Measurements from ENCODE around the gene GTF2F1.
A peak's percentile ranks its signal among the peaks of the same experiment; 100 is the strongest.
"Not testable (repeated sequence)": the region's sequence is repeated elsewhere in the genome, so short reads cannot be mapped to it uniquely, and the experiment has no call there.

The GTF2F1 gene
- 120 to 154 reads per million in 2 donors for total RNA-seq

DNA sequence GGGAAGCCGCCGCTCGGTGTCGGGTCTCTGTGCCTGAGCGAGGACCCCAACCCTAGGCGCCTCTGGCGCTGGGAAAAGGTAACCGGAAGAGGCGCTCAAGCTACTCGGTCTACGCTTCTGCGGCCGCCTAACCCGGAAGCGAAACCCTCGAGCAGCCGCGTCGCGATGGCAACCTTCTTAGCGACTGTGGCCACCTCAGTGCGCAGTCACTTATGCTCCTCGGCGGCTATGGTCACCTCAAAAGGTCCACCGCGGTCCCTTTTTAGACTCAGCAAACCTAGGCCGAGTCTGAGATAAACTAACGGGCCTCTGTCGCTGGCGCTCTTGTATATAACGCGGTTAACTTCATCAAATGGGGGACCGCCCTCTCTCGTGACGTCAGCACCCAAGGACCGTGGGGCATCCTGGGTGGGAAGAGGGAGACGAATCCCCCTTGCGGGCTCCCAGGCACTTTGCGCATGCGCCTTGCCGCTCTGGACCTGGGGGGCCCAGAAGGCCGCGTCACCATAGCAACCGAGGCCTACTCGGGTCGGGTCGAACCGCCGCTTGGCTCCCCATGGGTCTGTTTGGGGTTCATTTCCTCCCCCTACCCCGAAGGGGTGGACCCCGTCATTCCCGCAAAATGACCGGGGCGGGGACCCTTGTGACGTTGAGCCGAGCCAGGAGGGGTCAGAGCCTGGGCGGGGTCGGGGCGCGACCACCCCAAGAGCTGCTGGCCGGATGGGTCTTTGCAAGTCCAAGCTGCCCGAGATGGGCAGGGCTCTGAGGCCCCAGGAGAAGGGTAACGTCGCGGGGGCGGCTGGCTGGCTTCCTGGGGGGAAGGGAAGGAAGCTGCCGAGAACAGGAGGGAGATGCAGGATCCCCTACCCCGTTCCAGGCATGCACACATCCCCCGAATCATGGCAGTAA, at the start of gene GTF2F1:
TSS of gene GTF2F1 (minus strand) at position 91 of the 909 bp plus-strand sequence. CDS start 169 bp downstream, outside the sequence.
- DNase-seq = peak; percentile 81 to 95 (median 93)

DNA sequence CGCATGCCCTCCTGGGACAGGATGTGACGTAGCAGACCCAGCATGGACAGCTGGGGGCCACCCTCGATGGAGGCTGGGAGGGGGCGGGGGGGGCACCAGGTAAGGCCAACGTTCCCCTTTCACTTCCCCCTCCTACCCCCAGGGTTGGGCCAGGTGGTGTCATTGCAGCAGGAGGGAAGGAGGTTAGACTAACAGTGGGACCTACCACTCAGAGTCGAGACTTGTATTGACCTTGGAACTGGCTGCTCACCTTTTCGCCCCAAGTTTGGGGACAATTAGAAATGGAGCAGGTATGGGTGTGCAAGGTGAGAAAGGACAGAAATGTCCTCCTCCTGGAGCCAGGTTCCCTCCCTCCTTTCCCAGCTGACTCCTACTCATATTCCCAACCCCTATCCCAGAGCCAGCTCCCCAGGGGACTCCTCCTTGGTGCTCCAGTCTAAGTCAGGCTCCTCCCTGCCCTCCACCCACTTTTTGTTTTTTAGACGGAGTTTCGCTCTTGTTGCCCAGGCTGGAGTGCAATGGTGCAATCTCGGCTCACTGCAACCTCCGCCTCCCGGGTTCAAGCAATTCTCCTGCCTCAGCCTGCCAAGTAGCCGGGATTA, 49.2 kb upstream of the GTF2F1 start:
- no peak for DNase-seq

DNA sequence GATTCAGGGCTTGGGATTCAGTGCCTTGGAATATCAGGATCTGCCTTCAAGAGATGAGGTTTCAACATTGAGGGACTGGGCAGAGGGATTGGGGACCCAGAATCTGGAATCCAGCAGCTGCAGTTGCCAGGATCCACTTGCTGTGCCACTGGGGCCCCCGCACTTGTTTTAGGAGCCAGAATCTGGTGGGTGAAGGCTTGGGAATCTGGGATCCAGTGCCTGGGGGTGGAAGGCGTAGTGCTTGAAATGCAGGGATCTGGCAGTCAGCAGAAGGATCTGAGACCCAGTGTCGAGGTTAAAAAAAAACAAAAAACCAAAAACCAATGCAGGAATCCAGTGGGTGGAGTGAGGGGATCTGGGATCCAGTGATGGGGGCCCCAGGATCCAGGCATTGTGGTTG, 47.9 kb upstream of the GTF2F1 start:
- DNase-seq = no peak

DNA sequence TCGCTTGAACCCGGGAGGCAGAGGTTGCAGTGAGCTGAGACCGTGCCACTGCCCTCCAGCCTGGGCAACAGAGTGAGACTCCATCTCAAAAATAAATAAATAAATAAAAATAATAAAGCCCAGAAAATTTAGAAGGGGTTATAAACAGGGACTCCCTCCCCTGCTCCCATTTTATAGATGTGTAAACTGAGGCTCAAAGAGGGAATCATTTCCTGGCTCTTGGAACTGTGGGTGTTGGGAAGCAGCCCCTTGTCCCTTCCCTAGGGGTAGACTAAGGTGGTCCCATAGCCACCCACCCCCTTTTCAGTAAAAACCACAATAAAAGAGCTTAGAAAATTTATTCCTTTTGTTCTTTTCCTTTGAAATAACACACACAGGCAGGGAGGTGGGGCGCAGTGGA, 46.8 kb upstream of the GTF2F1 start:
- DNase-seq = no peak

DNA sequence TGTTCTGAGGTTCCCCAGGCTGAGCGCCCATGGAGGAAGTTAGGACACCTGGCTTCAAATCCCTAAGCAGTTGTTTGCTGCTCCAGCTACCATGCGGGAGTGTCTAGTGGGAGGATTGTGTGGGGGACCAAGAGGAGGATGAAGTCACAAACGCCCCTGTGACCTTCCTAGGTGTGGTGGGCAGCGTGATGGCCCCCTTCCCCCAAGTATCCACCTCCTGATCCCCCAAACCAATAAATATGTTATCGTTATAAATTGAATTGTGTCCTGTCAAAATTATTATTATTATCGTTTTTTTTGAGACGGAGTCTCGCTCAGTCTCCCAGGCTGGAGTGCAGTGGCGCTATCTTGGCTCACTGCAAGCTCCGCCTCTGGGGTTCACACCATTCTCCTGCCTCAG, 40.7 kb upstream of the GTF2F1 start, which contains the start of gene SLC25A41:
TSS of gene SLC25A41 (minus strand) at position 101 of the 400 bp plus-strand sequence. CDS start at position 31, 70 bp downstream.
- DNase-seq = no peak

GRCh38 chr19:6433165-6433564, 40.2 kb upstream of the GTF2F1 start:
- no peak for DNase-seq

GRCh38 chr19:6431891-6432290, 38.9 kb upstream of the GTF2F1 start:
- DNase-seq = no peak

DNA sequence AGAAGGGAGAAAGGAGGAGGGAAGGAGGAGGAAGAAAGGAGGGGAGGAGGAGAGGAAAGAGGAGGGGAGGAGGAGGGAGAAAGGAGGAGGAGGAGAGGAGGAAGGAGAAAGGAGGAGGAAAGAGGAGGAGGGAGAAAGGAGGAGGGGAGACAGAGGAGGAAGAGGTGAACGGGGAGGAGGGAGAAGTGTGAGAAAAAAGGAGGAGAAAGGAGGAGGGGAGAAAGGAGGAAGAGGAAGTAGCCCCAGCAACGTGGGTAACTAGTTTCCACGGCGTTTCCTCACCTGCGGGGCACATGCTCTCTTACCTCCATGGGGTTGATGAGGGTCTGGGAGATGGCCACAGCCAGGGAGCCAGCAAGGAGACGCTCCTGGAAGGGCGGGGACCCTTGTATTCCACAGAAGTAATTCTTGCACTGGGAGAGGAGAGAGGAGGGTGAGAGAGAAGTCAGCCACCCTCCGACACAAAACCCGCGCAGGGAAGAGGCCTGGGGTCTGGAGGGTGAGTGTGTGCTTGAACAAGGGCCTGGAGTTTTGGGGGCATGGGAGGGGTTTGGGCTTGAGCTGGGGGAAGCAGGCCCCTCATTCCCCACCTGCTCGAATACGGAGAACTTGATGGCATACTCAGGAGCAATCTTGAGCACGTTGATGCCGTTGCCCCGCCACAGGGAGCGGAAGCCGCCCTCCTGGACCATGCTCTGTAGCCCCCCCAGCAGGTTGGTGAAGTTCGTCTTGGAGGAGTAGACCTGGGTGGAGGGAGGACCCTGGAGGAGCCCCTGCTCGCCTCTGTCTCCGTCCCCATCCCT, 36.7 kb upstream of the GTF2F1 start:
- DNase-seq = no peak

DNA sequence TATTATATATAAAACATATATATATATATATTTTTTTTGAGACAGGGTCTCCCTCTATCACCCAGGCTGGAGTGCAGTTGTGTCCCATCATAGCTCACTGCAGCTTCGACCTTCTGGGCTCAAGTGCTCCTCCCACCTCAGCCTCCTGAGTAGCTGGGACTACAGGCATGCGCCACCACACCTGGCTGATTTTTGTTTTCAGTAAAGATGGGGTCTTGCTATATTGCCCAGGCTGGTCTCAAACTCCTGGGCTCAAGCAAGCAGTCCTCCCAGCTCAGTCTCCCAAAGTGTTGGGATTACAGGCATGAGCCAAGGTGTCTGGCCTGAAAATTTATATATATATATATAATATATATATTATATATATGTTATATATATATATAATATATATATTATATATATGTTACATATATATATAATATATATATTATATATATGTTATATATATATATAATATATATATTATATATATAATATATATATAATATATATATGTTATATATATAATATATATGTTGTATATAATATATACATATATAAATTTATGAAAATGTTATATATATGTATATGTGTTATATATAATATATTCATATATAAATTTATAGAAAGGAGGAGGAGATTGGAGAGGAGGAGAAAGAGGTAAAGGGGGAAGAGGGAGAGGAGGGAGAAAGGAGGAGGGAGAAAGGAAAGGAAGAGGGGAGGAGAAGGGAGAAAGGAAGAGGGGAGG, 35.9 kb upstream of the GTF2F1 start:
- not testable (repeated sequence) for DNase-seq

- no peak for DNase-seq
Observed at GRCh38 chr19:6427131-6427530, 34.2 kb upstream of the GTF2F1 start.

DNA sequence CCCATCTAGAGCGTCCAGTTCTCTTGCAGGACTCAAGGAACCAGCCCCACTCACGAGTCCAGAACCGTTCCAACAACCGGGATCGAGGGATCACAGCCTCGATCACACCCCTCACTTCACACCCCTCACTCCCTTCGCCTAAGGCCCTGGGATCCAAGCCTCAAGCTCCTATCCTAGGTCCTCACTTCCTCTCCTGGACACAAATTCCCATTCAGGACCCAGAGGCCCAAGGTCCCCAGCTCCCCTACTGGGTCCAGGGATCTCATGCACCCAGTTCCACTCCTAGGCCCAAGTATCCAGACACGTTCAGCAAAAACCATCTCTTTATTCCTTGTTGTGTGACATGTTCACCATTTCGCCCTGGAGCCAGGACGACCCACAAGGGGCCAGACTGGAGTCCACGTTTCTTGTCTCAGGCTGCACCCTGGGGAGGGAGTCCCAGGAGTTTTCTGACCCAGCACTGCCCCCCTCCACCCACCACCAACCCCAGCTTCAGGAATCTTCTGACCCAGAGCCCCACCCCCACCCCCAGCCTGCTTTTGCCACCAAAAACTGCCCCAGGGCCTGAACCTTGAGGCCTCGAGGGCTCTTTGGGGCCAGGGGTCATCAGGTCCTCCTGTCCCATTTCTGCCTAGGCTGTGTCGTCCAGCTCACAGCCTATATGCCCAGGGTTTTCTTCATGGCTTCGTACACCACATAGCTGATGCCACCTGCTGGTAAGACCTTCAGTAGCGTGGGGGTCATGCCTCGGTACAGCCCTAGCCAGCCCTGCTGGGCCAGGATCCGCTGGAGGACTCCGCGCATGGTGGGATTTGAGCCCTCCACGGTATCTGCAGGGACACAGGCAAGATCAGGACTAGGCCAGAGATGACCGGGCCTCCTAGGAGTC, 33.0 kb upstream of the GTF2F1 start:
- DNase-seq = peak in 1 of 5 experiments; percentile 26

GRCh38 chr19:6424939-6425731, 32.2 kb upstream of the GTF2F1 start:
- peak; percentile 95 to 100 (median 99) for DNase-seq

GRCh38 chr19:6424195-6424938, 31.4 kb upstream of the GTF2F1 start, which contains the start of gene KHSRP:
Gene KHSRP (minus strand): TSS chr19:6424811. CDS start chr19:6424701, 110 bp downstream.
- DNase-seq = peak in 3 of 5 experiments; percentile 6 to 52 (median 26)

GRCh38 chr19:6423499-6424194, 30.7 kb upstream of the GTF2F1 start:
- DNase-seq = peak in 3 of 5 experiments; percentile 4 to 46 (median 26)

GRCh38 chr19:6421075-6422014, 28.4 kb upstream of the GTF2F1 start:
- DNase-seq = no peak

DNA sequence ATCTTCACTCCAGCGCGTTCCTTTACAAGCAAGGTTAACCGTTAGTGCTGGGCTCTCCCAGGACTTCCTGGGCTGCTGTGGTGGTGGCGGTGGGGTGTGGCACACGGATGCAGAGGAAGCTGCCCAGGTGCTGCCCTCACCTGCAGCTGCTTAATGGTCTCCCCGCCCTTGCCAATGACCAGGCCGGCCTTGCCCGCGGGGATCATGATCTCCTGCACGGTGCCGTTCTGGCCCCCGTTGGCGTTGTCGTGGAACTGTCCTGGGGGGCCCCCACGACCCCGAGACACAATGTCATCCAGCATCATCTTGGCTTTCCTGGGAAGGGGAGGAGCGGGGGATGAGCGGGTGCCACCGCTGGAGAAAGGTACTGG, 25.6 kb upstream of the GTF2F1 start:
- no peak for DNase-seq

DNA sequence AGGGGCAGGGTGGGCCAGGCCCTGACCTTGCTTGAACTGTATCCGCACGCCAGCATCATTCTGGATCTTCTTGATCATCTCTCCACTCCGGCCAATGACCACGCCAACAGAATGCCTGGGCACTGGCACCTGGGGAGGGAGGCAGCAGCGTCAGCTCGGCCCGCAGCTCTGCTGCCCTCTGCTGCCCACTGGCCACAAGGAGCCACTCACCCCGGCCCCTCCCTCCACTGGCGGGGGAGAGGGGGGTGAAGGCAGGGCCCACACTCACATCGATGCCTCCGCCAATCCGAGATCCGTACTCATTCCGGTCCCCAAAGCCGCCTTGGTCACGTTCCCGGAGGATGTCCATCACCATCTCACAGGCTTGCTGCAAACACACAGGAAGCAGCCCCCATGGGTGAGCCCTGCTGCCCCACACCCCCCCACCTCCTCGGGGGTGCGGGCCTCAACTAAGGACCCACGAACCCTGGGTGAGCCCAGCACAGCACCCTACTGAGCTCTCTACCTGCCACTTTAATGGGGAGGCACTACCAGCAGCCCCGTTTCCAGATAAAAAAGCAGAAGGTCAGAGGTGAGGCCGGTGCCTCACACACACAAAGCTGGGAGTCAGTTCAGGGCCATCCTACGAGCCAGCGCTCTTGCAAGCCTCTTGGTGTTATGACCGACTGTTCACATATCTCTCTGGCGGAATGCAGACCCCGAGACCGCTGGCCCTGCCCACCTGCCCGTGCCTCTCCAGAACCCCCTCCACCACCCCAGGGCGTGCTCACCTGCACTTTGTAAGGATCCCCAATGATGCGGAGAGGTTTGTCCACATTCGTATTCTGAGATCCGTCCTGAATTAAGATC, 25.0 kb upstream of the GTF2F1 start:
- DNase-seq = no peak
